Activated CD8-positive, alpha-beta T cell treated with anti-CD3 and anti-CD28 coated beads for 36 hours (primary cell): ENCODE results near the gene NCAM1. TPM values are rescaled to one million over a fixed set of nuclear protein-coding genes. Genes with fewer than 3 reads are reported as not detected.

Source experiments
- ATAC-seq: fragments of 200-7000 bp; cut with Tn5 transposase; one replicate; pipeline ENCODE4 v1.10.0; 2021; ENCODE audit warnings: mild to moderate bottlenecking, moderate library complexity
- CTCF ChIA-PET: fragments of 350-600 bp; sonication (Branson Sonifier 250); formaldehyde crosslinking; loops from one replicate; lab custom pipeline; 2021; ENCODE audit warnings: antibody characterized with exemption; lab: Charles Lee
- POLR2A ChIA-PET: fragments of 350-600 bp; sonication (Branson Sonifier 250); formaldehyde crosslinking; loops from one replicate; lab custom pipeline; 2021; ENCODE audit warnings: antibody characterized with exemption; lab: Charles Lee
- DNase-seq: peaks from one replicate; pipeline ENCODE4 v3.0.0-alpha.2; 2020
- H3K27ac Mint-ChIP-seq: one replicate; pipeline ENCODE4 v1.8.0; 2021; ENCODE audit warnings: mild to moderate bottlenecking, mixed read lengths
- H3K27me3 Mint-ChIP-seq: one replicate; pipeline ENCODE4 v1.8.0; 2021; ENCODE audit warnings: mixed read lengths
- H3K36me3 Mint-ChIP-seq: one replicate; pipeline ENCODE4 v1.8.0; 2021; ENCODE audit warnings: low read depth, mixed read lengths
- H3K4me1 Mint-ChIP-seq: one replicate; pipeline ENCODE4 v1.8.0; 2021; ENCODE audit warnings: low read depth, mixed read lengths
- H3K4me3 Mint-ChIP-seq: one replicate; pipeline ENCODE4 v1.8.0; 2021; ENCODE audit warnings: mild to moderate bottlenecking, moderate library complexity, mixed read lengths
- H3K9me3 Mint-ChIP-seq: one replicate; pipeline ENCODE4 v1.8.0; 2021; ENCODE audit warnings: mixed read lengths
- CTCF ChIP-seq: fragments of 200-600 bp; IDR thresholded peaks from one replicate; pipeline ENCODE4 v1.8.0; 2022; ENCODE audit warnings: antibody characterized with exemption, mild to moderate bottlenecking
- intact Hi-C: fragments of 100-400 bp; cut with micrococcal nuclease; formaldehyde crosslinking; loops from one replicate; pipeline ENCODE4 v1.10.0; 2022
- total RNA-seq, 2 experiments: library from RNA; stranded (reverse); gene quantifications; one replicate each; pipeline ENCODE4 v1.2.3, GENCODE V29; 2021

Gene NCAM1
- total RNA-seq, 2 experiments from 2014 or later: 0.47 to 0.56 TPM

DNA sequence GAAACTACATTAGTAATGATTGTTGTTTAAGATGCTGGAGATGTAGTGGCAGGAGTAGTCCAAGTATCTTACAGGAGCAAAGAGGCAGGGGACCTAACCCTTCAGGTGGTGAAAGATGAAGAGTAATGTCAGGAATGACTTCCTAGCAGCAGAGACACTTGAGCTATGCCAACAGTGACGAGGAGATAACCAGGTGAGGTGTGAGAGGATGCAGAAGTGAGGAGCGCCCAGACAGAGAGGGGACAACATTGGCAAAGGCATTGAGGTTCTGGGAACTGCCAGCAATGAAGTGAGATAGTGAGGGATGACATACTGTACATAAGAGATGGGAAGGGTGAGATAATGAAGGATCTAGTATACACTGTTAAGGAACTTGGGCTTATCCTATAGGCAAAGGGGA, 95.8 kb downstream of the NCAM1 start:
- no peak for TF ChIP-seq CTCF
- no peak overlapping the region for H3K4me3 Mint-ChIP-seq
- H3K9me3 Mint-ChIP-seq: peaks cover 2% of the 10 kb centered on the region
- ATAC-seq: no peak
- no peak for DNase-seq
- intact Hi-C loops: no loop called here
- ChIA-PET POLR2A (no interaction called here), CTCF (no interaction called here)
- H3K27ac Mint-ChIP-seq: no peak overlapping the region
- no peaks in the 10 kb centered on the region for H3K27me3 Mint-ChIP-seq
- H3K4me1 Mint-ChIP-seq: no peaks in the 10 kb centered on the region
- H3K36me3 Mint-ChIP-seq: no peaks in the 10 kb centered on the region

- Mint-ChIP-seq H3K27ac (no peak overlapping the region), H3K4me1 (no peaks in the 10 kb centered on the region), H3K27me3 (no peaks in the 10 kb centered on the region), H3K4me3 (no peak overlapping the region), H3K36me3 (no peaks in the 10 kb centered on the region), H3K9me3 (no peaks in the 10 kb centered on the region)
- ATAC-seq (no peak), DNase-seq (no peak)
- ChIA-PET CTCF (no interaction called here), POLR2A (no interaction called here)
- intact Hi-C loops: no loop called here
- no peak for TF ChIP-seq CTCF
These were observed 98.3 kb downstream of the NCAM1 start for GRCh38 chr11:113059548-113059947.

GRCh38 chr11:113065330-113065729, 104.1 kb downstream of the NCAM1 start:
- ATAC-seq (no peak), DNase-seq (no peak)
- no peaks in the 10 kb centered on the region for H3K36me3 Mint-ChIP-seq
- intact Hi-C loops: no loop called here
- no peak overlapping the region for H3K27ac Mint-ChIP-seq
- POLR2A ChIA-PET: no interaction called here
- no peaks in the 10 kb centered on the region for H3K4me1 Mint-ChIP-seq
- H3K27me3 Mint-ChIP-seq: no peaks in the 10 kb centered on the region
- CTCF ChIA-PET: no interaction called here
- no peak for TF ChIP-seq CTCF
- H3K4me3 Mint-ChIP-seq: no peak overlapping the region
- no peaks in the 10 kb centered on the region for H3K9me3 Mint-ChIP-seq

DNA sequence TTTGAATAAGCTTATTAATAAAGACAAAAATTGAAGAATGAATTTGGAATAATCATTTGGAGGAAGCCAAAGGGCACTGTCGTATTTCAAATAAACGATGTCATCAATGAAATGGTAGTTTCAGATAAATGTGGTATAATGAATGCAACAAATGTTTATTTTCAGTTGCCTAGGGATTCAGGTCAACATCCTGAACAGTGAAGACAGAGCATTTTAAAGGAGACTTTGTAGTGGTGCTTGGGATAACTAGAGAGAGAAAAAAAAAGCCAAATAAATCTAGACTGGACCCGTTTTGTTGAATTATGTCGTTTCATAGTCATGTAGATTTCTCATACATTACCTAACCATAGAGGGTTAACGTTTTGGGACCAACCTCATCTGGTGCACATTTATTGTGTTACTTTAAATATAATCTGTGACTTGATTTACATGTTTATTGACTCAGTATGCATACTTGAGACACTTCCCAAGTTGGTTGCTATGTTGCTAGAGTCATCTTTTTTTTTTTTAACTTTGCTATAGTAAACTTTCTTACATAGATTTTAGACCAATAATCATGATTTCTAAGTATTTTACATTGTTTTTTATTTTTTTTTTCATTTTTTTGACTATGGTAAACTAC, 111.1 kb downstream of the NCAM1 start:
- H3K4me1 Mint-ChIP-seq: no peaks in the 10 kb centered on the region
- CTCF ChIA-PET: no interaction called here
- H3K4me3 Mint-ChIP-seq: no peak overlapping the region
- H3K36me3 Mint-ChIP-seq: no peaks in the 10 kb centered on the region
- ATAC-seq (no peak), DNase-seq (no peak)
- H3K9me3 Mint-ChIP-seq: no peaks in the 10 kb centered on the region
- intact Hi-C loops: no loop called here
- TF ChIP-seq CTCF: no peak
- POLR2A ChIA-PET: no interaction called here
- no peaks in the 10 kb centered on the region for H3K27me3 Mint-ChIP-seq
- H3K27ac Mint-ChIP-seq: no peak overlapping the region

DNA sequence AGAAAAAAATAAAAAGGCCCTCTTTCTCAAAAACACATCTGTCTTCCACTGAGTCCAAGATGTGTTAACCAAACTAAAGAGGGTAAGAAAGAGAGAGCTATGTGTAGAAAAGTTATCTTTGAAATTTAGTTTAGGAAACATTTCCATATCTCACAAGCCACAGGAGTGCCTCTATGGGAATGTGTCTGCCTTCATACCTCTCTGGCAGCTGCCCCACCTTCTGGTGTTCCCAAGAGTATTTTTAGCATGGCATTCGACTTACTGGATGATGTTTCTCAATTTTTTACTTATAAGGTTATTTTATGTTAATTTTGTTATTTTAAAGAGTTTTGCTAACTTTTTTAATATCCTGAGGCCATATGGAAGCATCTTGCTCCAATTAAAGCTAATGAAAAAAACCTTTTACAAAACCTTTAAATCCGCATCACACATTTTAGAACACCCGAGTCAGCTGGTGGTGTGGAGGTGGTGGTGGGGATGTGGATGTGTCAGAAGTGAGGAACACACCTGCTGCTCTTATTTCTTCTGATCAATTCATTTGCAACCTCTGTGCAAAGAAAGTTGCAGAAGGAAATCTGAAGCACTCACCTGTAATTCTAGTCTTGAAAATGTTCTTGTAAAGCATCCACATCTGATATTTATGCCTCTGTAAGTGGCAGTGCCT, 112.2 kb downstream of the NCAM1 start:
- Mint-ChIP-seq H3K4me3 (no peak overlapping the region), H3K4me1 (no peaks in the 10 kb centered on the region), H3K9me3 (no peaks in the 10 kb centered on the region), H3K36me3 (no peaks in the 10 kb centered on the region), H3K27ac (no peak overlapping the region), H3K27me3 (no peaks in the 10 kb centered on the region)
- intact Hi-C loops: no loop called here
- TF ChIP-seq CTCF: no peak
- ChIA-PET POLR2A (no interaction called here), CTCF (no interaction called here)
- no peak for ATAC-seq
- DNase-seq: no peak
